H9 (cell line): ENCODE results near the gene CLINT1. TPM values are rescaled to one million over a fixed set of nuclear protein-coding genes. Genes with fewer than 3 reads are reported as not detected.

Source experiments
- DNase-seq: peaks from one replicate; pipeline ENCODE4 v3.0.0-alpha.2; 2017
- H2AFZ ChIP-seq: one replicate; pipeline ENCODE4 v1.6.1; 2013; ENCODE audit warnings: mild to moderate bottlenecking, low read length, control low read depth, moderate library complexity
- H2AK5ac ChIP-seq: 2 replicates; pipeline ENCODE4 v1.6.1; 2013; ENCODE audit warnings: low read length, control low read depth, mixed read lengths; ENCODE audit not compliant: insufficient read length
- H2BK120ac ChIP-seq: one replicate; pipeline ENCODE4 v1.6.1; 2013; ENCODE audit warnings: low read depth, mild to moderate bottlenecking, low read length, control low read depth, inconsistent platforms; ENCODE audit not compliant: poor library complexity, severe bottlenecking
- H2BK12ac ChIP-seq: 2 replicates; pipeline ENCODE4 v1.6.1; 2013; ENCODE audit warnings: low read length, control low read depth, mixed read lengths, low read depth; ENCODE audit not compliant: insufficient read length
- H2BK15ac ChIP-seq: 2 replicates; pipeline ENCODE4 v1.6.1; 2013; ENCODE audit warnings: low read depth, low read length, control low read depth
- H2BK20ac ChIP-seq: one replicate; pipeline ENCODE4 v1.6.1; 2013; ENCODE audit warnings: low read depth, mild to moderate bottlenecking, low read length, control low read depth, inconsistent platforms; ENCODE audit not compliant: poor library complexity, severe bottlenecking
- H2BK5ac ChIP-seq: 2 replicates; pipeline ENCODE4 v1.6.1; 2013; ENCODE audit warnings: low read length, control low read depth, mixed read lengths; ENCODE audit not compliant: insufficient read length
- H3K14ac ChIP-seq: 2 replicates; pipeline ENCODE4 v1.6.1; 2013; ENCODE audit warnings: low read length, control low read depth; ENCODE audit not compliant: insufficient read depth
- H3K18ac ChIP-seq: 2 replicates; pipeline ENCODE4 v1.6.1; 2013; ENCODE audit warnings: low read depth, mild to moderate bottlenecking, mixed read lengths, low read length, control low read depth; ENCODE audit not compliant: insufficient read length
- H3K23ac ChIP-seq: 2 replicates; pipeline ENCODE4 v1.6.1; 2013; ENCODE audit warnings: low read length, control low read depth, mixed read lengths, low read depth; ENCODE audit not compliant: insufficient read length
- H3K23me2 ChIP-seq: 2 replicates; pipeline ENCODE4 v1.6.1; 2013; ENCODE audit warnings: low read depth, mild to moderate bottlenecking, mixed read lengths, low read length, control low read depth; ENCODE audit not compliant: insufficient read length, poor library complexity, severe bottlenecking
- H3K27ac ChIP-seq: 2 replicates; pipeline ENCODE4 v1.5.1; 2013; ENCODE audit warnings: low read length, control low read depth, mixed read lengths, low read depth; ENCODE audit not compliant: insufficient read length
- H3K27me3 ChIP-seq: 2 replicates; pipeline ENCODE4 v1.6.1; 2013; ENCODE audit warnings: low read length, control low read depth, inconsistent platforms; ENCODE audit not compliant: insufficient read depth
- H3K4ac ChIP-seq: 2 replicates; pipeline ENCODE4 v1.6.1; 2013; ENCODE audit warnings: low read depth, mild to moderate bottlenecking, control low read depth, inconsistent platforms, low read length, moderate library complexity
- H3K4me1 ChIP-seq: 2 replicates; pipeline ENCODE4 v1.6.1; 2013; ENCODE audit warnings: low read length, control low read depth, inconsistent platforms; ENCODE audit not compliant: insufficient read depth
- H3K4me2 ChIP-seq: 2 replicates; pipeline ENCODE4 v1.6.1; 2013; ENCODE audit warnings: low read length, control low read depth, mixed read lengths; ENCODE audit not compliant: insufficient read length, insufficient read depth
- H3K56ac ChIP-seq: 2 replicates; pipeline ENCODE4 v1.6.1; 2013; ENCODE audit warnings: low read depth, mild to moderate bottlenecking, mixed read lengths, low read length, control low read depth; ENCODE audit not compliant: insufficient read length
- H3K79me1 ChIP-seq: 2 replicates; pipeline ENCODE4 v1.6.1; 2013; ENCODE audit warnings: low read depth, mild to moderate bottlenecking, moderate library complexity, low read length, control low read depth, inconsistent platforms; ENCODE audit not compliant: insufficient read depth, poor library complexity, severe bottlenecking
- H3K79me2 ChIP-seq: 2 replicates; pipeline ENCODE4 v1.6.1; 2013; ENCODE audit warnings: low read length, control low read depth, inconsistent platforms; ENCODE audit not compliant: insufficient read depth
- H3K9ac ChIP-seq: 2 replicates; pipeline ENCODE4 v1.6.1; 2013; ENCODE audit warnings: low read length, control low read depth, mixed read lengths; ENCODE audit not compliant: insufficient read length; ENCODE audit errors: extremely low read depth
- H3K9me3 ChIP-seq: one replicate; pipeline ENCODE4 v1.6.1; 2013; ENCODE audit warnings: low read depth, low read length, inconsistent platforms; ENCODE audit not compliant: control insufficient read depth
- H3T11ph ChIP-seq: one replicate; pipeline ENCODE4 v1.6.1; 2013; ENCODE audit warnings: mild to moderate bottlenecking, low read length, control low read depth, inconsistent platforms
- H4K20me1 ChIP-seq: one replicate; pipeline ENCODE4 v1.6.1; 2013; ENCODE audit not compliant: control insufficient read depth, insufficient read length, insufficient read depth
- H4K5ac ChIP-seq: 2 replicates; pipeline ENCODE4 v1.6.1; 2013; ENCODE audit warnings: low read depth, mild to moderate bottlenecking, mixed read lengths, low read length, control low read depth; ENCODE audit not compliant: insufficient read length
- H4K8ac ChIP-seq: replicated peaks from 2 replicates; pipeline ENCODE4 v1.6.1; 2013; ENCODE audit warnings: low read length, control low read depth, mixed read lengths, low read depth; ENCODE audit not compliant: insufficient read length
- H4K91ac ChIP-seq: 2 replicates; pipeline ENCODE4 v1.6.1; 2013; ENCODE audit warnings: low read depth, mild to moderate bottlenecking, moderate library complexity, mixed read lengths, low read length, control low read depth; ENCODE audit not compliant: insufficient read length
- H3K27ac Mint-ChIP-seq, 3 experiments: 2 replicates in 2 of 3; 3 replicates in 1 of 3; pipeline ENCODE4 v1.8.0; 2020 to 2021; ENCODE audit warnings: mixed read lengths in 3 of 3, mild to moderate bottlenecking in 1 of 3, moderate library complexity in 1 of 3
- H3K27me3 Mint-ChIP-seq: 2 replicates; pipeline ENCODE4 v1.8.0; 2021; ENCODE audit warnings: low read depth, mild to moderate bottlenecking, moderate library complexity, mixed read lengths
- H3K36me3 Mint-ChIP-seq, 3 experiments: 2 replicates in 2 of 3; 3 replicates in 1 of 3; pipeline ENCODE4 v1.8.0; 2020 to 2021; ENCODE audit warnings: low read depth in 3 of 3, mixed read lengths in 3 of 3; ENCODE audit not compliant: insufficient read depth in 1 of 3
- H3K4me1 Mint-ChIP-seq, 2 experiments: 2 replicates each; pipeline ENCODE4 v1.8.0; 2020; ENCODE audit warnings: mixed read lengths in 2 of 2
- H3K4me3 Mint-ChIP-seq, 2 experiments: 2 replicates in 1 of 2; 3 replicates in 1 of 2; pipeline ENCODE4 v1.8.0; 2020 to 2021; ENCODE audit warnings: mild to moderate bottlenecking in 2 of 2, mixed read lengths in 2 of 2, moderate library complexity in 1 of 2
- H3K9me3 Mint-ChIP-seq, 2 experiments: 2 replicates in 1 of 2; 3 replicates in 1 of 2; pipeline ENCODE4 v1.8.0; 2020; ENCODE audit warnings: mild to moderate bottlenecking in 2 of 2, mixed read lengths in 2 of 2, moderate library complexity in 1 of 2
- WGBS: extraction: QIAGEN DNeasy Blood & Tissue Kit; methylation state at CpG from one replicate; pipeline ENCODE4 v1.1.7; 2013; ENCODE audit warnings: missing lambda C conversion rate, low lambda C conversion rate, mixed read lengths; ENCODE audit not compliant: insufficient read length; ENCODE audit errors: extremely low coverage; 5-methylcytosine and 5-hydroxymethylcytosine counted together
- total RNA-seq: library from RNA; stranded (reverse); gene quantifications from 2 replicates; pipeline ENCODE4 v1.2.1, GENCODE V29; 2021
- TF ChIP-seq, protein P1 (sequence below): fragments of 200-600 bp; sonication (generic); conservative IDR thresholded peaks from 3 replicates; pipeline ENCODE4 v1.8.0; 2021; ENCODE audit warnings: antibody characterized with exemption, mild to moderate bottlenecking

The CLINT1 gene
- total RNA-seq, 1 experiment from 2014 or later: 79.1 TPM

DNA sequence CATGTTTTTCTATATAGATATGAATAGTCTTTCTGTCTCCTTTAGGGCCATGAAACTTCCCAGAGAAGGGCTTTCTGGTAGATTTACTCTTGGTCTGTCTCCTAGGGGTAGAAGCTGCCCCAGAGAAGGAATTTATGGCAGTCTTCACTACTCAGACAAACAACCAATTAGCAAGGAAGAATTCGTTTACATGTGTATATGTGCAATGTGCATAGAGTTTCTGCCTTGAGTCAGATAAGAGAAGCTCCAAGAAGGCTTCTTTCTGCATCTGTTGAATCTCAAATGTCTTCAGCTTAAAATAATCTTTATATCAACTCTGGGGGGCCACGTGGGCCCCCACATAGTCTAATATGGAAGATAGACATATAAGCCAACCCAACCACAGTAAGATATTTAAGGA is 7.6 kb upstream of the CLINT1 start:
- H2BK5ac ChIP-seq: no peak overlapping the region
- no peak overlapping the region for H4K5ac ChIP-seq
- no peaks in the 10 kb centered on the region for H3K27me3 ChIP-seq
- no peak overlapping the region for H2BK20ac ChIP-seq
- H3K27ac ChIP-seq: no peak overlapping the region
- H3K79me1 ChIP-seq: no peaks in the 10 kb centered on the region
- H2AFZ ChIP-seq: no peak overlapping the region
- no CpG with 5 or more reads among the region's 2 CpGs for WGBS
- H2AK5ac ChIP-seq: no peak overlapping the region
- no peak overlapping the region for H3K4me3 Mint-ChIP-seq
- no peaks in the 10 kb centered on the region for H3K4me1 ChIP-seq
- H3K4me1 Mint-ChIP-seq: peaks cover 15 to 18% of the 10 kb centered on the region in 2 experiments
- DNase-seq: no peak
- no peak overlapping the region for H4K8ac ChIP-seq
- H3K23me2 ChIP-seq: no peaks in the 10 kb centered on the region
- no peaks in the 10 kb centered on the region for H4K20me1 ChIP-seq
- H3K18ac ChIP-seq: no peak overlapping the region
- no peak overlapping the region for H2BK120ac ChIP-seq
- no peak overlapping the region for H2BK15ac ChIP-seq
- peaks cover 2% of the 10 kb centered on the region; the same call in 1 of the 2 replicates for H3K27me3 Mint-ChIP-seq
- peaks cover 0 to 4% (median 0%) of the 10 kb centered on the region in 3 experiments; a peak in 3 of 7 replicates for H3K36me3 Mint-ChIP-seq
- no peak overlapping the region for H3K14ac ChIP-seq
- no peaks in the 10 kb centered on the region for H3K79me2 ChIP-seq
- no peak overlapping the region for H3K27ac Mint-ChIP-seq
- no peak overlapping the region for H4K91ac ChIP-seq
- no peaks in the 10 kb centered on the region for H3K9me3 ChIP-seq
- no peak overlapping the region for H3T11ph ChIP-seq
- H3K9me3 Mint-ChIP-seq: peaks cover 3 to 4% of the 10 kb centered on the region in 2 experiments; a peak in 4 of 5 replicates
- no peak overlapping the region for H3K4ac ChIP-seq
- TF ChIP-seq, protein P1, sequence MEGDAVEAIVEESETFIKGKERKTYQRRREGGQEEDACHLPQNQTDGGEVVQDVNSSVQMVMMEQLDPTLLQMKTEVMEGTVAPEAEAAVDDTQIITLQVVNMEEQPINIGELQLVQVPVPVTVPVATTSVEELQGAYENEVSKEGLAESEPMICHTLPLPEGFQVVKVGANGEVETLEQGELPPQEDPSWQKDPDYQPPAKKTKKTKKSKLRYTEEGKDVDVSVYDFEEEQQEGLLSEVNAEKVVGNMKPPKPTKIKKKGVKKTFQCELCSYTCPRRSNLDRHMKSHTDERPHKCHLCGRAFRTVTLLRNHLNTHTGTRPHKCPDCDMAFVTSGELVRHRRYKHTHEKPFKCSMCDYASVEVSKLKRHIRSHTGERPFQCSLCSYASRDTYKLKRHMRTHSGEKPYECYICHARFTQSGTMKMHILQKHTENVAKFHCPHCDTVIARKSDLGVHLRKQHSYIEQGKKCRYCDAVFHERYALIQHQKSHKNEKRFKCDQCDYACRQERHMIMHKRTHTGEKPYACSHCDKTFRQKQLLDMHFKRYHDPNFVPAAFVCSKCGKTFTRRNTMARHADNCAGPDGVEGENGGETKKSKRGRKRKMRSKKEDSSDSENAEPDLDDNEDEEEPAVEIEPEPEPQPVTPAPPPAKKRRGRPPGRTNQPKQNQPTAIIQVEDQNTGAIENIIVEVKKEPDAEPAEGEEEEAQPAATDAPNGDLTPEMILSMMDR: no peak
- H3K56ac ChIP-seq: no peak overlapping the region
- H3K4me2 ChIP-seq: no peak overlapping the region
- H3K9ac ChIP-seq: no peak overlapping the region
- H2BK12ac ChIP-seq: no peak overlapping the region
- H3K23ac ChIP-seq: no peak overlapping the region
